Measurements from ENCODE around the gene CYB561D1. TPM values are rescaled to one million over a fixed set of nuclear protein-coding genes. Genes with fewer than 3 reads are reported as not detected.
A peak's percentile ranks its signal among the peaks of the same experiment; 100 is the strongest.

CYB561D1 gene
- total RNA-seq, 1 donor, result 4.7 TPM

DNA sequence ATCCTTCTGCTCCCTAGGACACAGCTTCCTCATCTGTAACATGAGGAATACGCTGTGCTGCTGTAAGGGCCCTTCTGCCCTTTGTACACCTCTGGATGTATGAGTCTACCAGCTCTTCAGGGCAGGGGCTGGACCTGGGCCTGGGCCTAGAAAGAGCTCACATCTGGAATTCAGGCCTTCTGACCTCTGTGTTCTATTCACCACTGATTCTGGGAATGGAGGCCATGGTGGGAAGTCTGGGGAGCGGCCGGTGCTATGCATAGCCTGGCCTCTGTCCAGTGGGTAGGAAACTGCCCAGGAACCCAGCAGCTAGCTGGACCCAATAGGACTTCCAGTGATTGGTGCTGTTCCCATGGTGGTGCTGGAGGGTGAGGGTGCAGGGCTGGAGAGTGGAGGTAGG is 34.8 kb downstream of the CYB561D1 start:
- H3K4me3 ChIP-seq (ENCODE audit: low read depth, low read length), result no peak overlapping the region

DNA sequence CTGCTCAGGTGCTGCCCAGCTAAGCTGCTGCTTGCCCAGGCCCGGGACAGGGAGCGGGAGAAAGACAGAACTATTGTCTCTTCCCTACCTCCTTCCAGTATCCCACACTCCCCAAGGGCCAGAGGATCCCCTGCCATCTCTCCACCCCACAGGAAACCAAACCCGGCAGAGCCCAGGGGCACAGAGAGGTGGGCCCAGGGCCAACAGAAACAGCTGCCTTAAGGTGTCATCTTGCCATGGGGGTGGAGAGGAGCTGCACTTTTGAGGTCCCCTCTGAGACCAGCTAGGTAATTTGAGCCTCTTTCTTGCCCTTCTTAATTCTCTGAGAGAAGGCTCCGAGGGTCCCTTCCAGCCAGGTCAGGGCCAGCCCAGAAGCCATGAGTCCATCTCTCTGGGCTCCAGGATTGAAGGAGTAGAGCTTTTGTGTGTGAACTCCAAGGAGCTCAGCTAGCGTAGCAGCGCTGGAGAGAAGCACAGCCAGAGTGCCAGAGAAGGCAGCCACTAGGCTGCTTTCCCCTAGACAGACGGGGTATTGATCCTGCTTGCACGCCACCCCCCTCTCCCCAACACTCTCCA is 36.1 kb downstream of the CYB561D1 start:
- TF ChIP-seq, protein P1, sequence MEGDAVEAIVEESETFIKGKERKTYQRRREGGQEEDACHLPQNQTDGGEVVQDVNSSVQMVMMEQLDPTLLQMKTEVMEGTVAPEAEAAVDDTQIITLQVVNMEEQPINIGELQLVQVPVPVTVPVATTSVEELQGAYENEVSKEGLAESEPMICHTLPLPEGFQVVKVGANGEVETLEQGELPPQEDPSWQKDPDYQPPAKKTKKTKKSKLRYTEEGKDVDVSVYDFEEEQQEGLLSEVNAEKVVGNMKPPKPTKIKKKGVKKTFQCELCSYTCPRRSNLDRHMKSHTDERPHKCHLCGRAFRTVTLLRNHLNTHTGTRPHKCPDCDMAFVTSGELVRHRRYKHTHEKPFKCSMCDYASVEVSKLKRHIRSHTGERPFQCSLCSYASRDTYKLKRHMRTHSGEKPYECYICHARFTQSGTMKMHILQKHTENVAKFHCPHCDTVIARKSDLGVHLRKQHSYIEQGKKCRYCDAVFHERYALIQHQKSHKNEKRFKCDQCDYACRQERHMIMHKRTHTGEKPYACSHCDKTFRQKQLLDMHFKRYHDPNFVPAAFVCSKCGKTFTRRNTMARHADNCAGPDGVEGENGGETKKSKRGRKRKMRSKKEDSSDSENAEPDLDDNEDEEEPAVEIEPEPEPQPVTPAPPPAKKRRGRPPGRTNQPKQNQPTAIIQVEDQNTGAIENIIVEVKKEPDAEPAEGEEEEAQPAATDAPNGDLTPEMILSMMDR (IDR thresholded peaks at IDR 0.05; ENCODE audit: insufficient read depth, low read depth, low read length), result no peak
- no peak overlapping the region for H3K4me3 ChIP-seq (ENCODE audit: low read depth, low read length)
- DNase-seq (ENCODE audit: low read depth), result no peak

More for the DNA sequence above, 34.8 kb downstream of the CYB561D1 start:
- TF ChIP-seq, protein P1 (IDR thresholded peaks at IDR 0.05; ENCODE audit: insufficient read depth, low read depth, low read length), result no peak
- no peak for DNase-seq (ENCODE audit: low read depth)

DNA sequence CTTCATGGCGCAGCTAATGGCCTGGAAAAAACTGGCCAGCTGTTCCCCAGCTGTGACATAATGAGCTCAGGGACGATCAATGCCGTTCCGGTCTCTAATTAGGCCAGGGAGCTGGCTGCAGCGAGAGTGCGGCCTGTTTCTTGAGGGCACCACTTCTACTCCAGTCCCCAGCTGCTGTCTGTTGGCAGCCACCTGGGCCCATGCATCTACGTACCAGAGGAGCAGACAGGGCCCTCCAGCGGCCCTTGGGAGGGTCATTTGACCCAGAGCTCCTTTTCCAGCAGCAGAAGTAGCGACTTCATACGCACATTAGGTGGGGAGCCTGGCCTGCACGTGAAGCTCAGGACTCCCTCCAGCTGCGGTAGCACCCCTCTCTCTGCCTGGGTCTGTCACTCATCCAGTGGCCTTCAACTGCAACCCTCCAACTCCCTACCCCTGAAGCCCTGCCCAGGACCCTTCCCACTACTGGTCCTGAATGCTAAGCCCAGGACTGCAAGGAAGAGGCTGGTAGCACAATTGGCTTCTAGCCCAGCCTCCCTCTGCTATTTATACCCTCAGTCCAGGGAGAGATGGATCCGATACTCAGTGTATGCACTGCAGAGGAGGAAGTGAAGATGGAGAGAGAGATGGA is 36.7 kb downstream of the CYB561D1 start:
- DNase-seq (ENCODE audit: low read depth), result no peak
- no peak overlapping the region for H3K4me3 ChIP-seq (ENCODE audit: low read depth, low read length)
- TF ChIP-seq, protein P1 (IDR thresholded peaks at IDR 0.05; ENCODE audit: insufficient read depth, low read depth, low read length), result no peak

DNA sequence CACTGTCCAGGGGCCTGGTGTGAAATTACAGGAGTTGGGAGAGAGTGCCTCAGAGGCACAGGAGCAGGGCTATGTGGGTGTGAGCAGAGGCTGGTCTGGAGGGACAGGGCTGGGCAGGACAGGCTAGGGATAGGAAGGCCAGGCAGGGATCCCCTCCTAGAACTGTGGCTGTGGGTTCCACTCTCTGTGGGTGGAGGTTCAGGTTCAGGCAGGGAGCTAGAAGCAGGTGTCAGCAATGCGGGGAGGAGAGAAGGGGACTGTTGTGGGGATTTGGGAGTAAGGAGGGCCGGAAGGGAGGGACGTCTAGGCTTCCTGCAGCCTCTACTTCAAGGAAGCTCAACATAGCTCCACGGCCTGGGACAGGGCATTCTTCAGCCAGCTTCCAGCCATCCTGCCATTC is 37.5 kb downstream of the CYB561D1 start:
- no peak for DNase-seq (ENCODE audit: low read depth)
- H3K4me3 ChIP-seq (ENCODE audit: low read depth, low read length), result no peak overlapping the region
- TF ChIP-seq, protein P1 (IDR thresholded peaks at IDR 0.05; ENCODE audit: insufficient read depth, low read depth, low read length), result no peak

DNA sequence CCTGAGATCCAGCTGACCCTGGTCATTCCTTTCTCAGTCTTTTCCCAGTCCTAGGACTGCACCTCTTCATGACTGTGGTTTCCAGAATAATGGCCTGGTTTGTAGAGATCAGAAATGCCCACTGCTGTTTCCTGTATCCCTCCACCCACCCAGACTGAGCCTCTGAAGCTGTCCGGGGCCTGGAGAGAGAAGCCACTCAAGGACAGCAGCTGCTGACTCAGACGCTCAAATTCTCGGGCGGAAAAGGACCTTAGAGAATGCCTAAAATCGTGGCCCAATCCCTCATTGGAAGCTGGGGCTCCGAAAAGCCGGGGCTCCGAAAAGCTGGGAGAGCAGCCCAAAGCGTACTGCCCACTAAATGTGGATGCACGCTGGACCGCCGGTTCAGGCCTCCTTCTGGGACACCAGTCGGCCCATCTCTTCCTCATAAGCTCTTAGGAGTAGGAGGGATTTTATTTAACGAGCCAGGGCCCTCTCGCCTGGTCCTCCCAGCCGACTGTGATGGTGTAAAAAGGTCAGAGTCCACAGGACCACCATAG is 38.0 kb downstream of the CYB561D1 start:
- no peak for DNase-seq (ENCODE audit: low read depth)
- TF ChIP-seq, protein P1 (IDR thresholded peaks at IDR 0.05; ENCODE audit: insufficient read depth, low read depth, low read length), result no peak
- H3K4me3 ChIP-seq (ENCODE audit: low read depth, low read length), result no peak overlapping the region

DNA sequence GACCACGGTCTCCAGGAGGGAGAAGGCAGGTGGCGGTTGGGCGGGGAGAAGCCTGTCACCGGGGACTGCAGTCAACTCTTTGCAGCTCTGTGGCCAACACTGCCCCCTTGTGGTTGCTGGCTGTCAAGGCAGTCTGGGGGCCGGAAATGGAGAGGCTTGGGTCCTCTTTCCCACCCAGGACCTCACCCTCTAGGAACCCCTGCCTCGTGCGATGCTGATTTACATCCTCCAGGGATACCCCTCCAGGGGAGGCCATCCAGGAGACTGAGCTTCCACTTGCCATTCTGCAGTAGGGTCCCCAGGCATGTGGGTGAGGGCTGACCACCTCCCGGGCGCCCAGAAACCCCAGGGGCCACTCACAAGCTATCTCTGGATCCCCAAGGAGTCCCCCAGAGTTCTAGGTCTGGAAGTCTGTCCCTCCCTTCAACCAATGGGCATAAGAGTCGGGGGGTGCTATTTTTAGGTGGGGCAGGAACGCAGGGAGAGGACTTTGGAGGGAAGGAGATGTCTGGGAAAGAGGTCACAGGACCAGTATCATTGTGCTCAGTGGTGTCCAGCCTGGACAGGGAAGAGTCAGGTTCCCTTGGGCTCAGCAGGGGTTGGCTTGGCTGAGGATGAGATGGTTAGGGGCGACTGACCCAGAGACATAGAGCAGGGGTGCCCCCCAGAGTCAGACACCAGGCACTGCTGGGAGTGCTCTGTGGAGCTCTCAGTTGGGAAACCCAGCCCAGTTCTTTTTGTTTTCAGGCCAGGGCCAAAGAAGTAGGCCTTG is 38.7 kb downstream of the CYB561D1 start:
- peak; percentile 67 for DNase-seq (ENCODE audit: low read depth)
- TF ChIP-seq, protein P1 (IDR thresholded peaks at IDR 0.05; ENCODE audit: insufficient read depth, low read depth, low read length), result peak; percentile 96
- H3K4me3 ChIP-seq (ENCODE audit: low read depth, low read length), result peak overlapping the region; percentile 0

Measured in fibroblast of villous mesenchyme (primary cell).